H1 (cell line): ENCODE data around the gene STK33. TPM values are rescaled to one million over a fixed set of nuclear protein-coding genes. Genes with fewer than 3 reads are reported as not detected.

Experiments used
- CTCF ChIA-PET: fragments of 300-600 bp; sonication (Branson Sonifier 250); formaldehyde crosslinking; loops from one replicate; lab custom pipeline; 2021; ENCODE audit not compliant: partially characterized antibody; lab: Charles Lee
- POLR2A ChIA-PET: fragments of 300-600 bp; sonication (Branson Sonifier 250); formaldehyde crosslinking; loops from one replicate; lab custom pipeline; 2021; ENCODE audit warnings: inconsistent platforms; ENCODE audit not compliant: partially characterized antibody; lab: Charles Lee
- DNase-seq, 2 experiments: peaks; one replicate each; pipeline versions ENCODE4 v3.0.0 to v3.0.0-alpha.2; 2010 to 2022; ENCODE audit warnings: low spot score in 2 of 2, low read depth in 1 of 2, mixed read lengths in 1 of 2
- FAIRE-seq: peaks from 2 replicates; lab custom pipeline; 2011; peaks lifted over from hg19 to GRCh38; lab: Jason Lieb, UNC
- H2AFZ ChIP-seq: 2 replicates; pipeline ENCODE4 v1.8.1; 2012; ENCODE audit warnings: low read length, inconsistent platforms
- H2AK5ac ChIP-seq: 2 replicates; pipeline ENCODE4 v1.6.1; 2013; ENCODE audit warnings: low read depth, low read length
- H2BK120ac ChIP-seq: replicated peaks from 2 replicates; pipeline ENCODE3; 2013; ENCODE audit warnings: low read depth, low read length, inconsistent platforms
- H2BK12ac ChIP-seq: 2 replicates; pipeline ENCODE4 v1.6.1; 2013; ENCODE audit warnings: low read depth, low read length
- H2BK15ac ChIP-seq: 2 replicates; pipeline ENCODE4 v1.6.1; 2013; ENCODE audit warnings: low read length
- H2BK20ac ChIP-seq: 2 replicates; pipeline ENCODE4 v1.6.1; 2013; ENCODE audit warnings: low read length
- H2BK5ac ChIP-seq: 2 replicates; pipeline ENCODE4 v1.6.1; 2013; ENCODE audit warnings: low read depth, low read length
- H3K14ac ChIP-seq: 2 replicates; pipeline ENCODE4 v1.6.1; 2013; ENCODE audit warnings: inconsistent platforms; ENCODE audit not compliant: insufficient read length
- H3K18ac ChIP-seq: 2 replicates; pipeline ENCODE4 v1.6.1; 2013; ENCODE audit warnings: low read length; ENCODE audit errors: extremely low read depth
- H3K23ac ChIP-seq: 2 replicates; pipeline ENCODE4 v1.6.1; 2013; ENCODE audit warnings: inconsistent platforms; ENCODE audit not compliant: insufficient read length
- H3K23me2 ChIP-seq: 2 replicates; pipeline ENCODE4 v1.6.1; 2013; ENCODE audit warnings: low read depth, low read length
- H3K27ac ChIP-seq: 2 replicates; pipeline ENCODE4 v1.6.1; 2011; ENCODE audit warnings: low read depth, low read length, inconsistent platforms
- H3K27me3 ChIP-seq, 4 experiments: replicated peaks in 1 of 4; 1 replicate in 1 of 4; 2 replicates in 3 of 4; pipeline versions ENCODE4 v1.6.1 to v1.8.1; 2011 to 2013; ENCODE audit warnings: low read length in 3 of 4, mild to moderate bottlenecking in 3 of 4, inconsistent platforms in 2 of 4, mixed read lengths in 2 of 4, moderate library complexity in 1 of 4; ENCODE audit not compliant: control insufficient read depth in 3 of 4, insufficient read depth in 3 of 4; ENCODE audit errors: extremely low read depth in 1 of 4
- H3K36me3 ChIP-seq, 4 experiments: 2 replicates each; pipeline versions ENCODE4 v1.6.1 to v1.8.1; 2011 to 2013; ENCODE audit warnings: mild to moderate bottlenecking in 4 of 4, low read length in 3 of 4, moderate library complexity in 2 of 4, control low read depth in 1 of 4, inconsistent platforms in 1 of 4; ENCODE audit not compliant: insufficient read depth in 4 of 4, control insufficient read depth in 2 of 4
- H3K4ac ChIP-seq: replicated peaks from 2 replicates; pipeline ENCODE3; 2013; ENCODE audit warnings: low read length, low read depth, mixed read lengths, inconsistent platforms; ENCODE audit not compliant: insufficient read length
- H3K4me1 ChIP-seq, 4 experiments: replicated peaks in 1 of 4; 1 replicate in 1 of 4; 2 replicates in 3 of 4; pipeline versions ENCODE4 v1.6.1 to v1.8.1; 2011 to 2013; ENCODE audit warnings: low read length in 3 of 4, inconsistent platforms in 2 of 4, mixed read lengths in 1 of 4; ENCODE audit not compliant: insufficient read depth in 4 of 4, control insufficient read depth in 3 of 4
- H3K4me2 ChIP-seq, 2 experiments: 2 replicates each; pipeline versions ENCODE4 v1.6.1 to v1.8.1; 2011 to 2013; ENCODE audit warnings: low read depth in 2 of 2, low read length in 2 of 2, control low read depth in 1 of 2, inconsistent platforms in 1 of 2, mild to moderate bottlenecking in 1 of 2; ENCODE audit not compliant: insufficient read depth in 1 of 2
- H3K4me3 ChIP-seq, 4 experiments: fragments of 200-600, 300-600 bp in 1 of 4; sonication (generic), shearing (Covaris generic), sonication (Bioruptor Twin) in 1 of 4; 2 replicates each; pipeline versions ENCODE4 v1.5.1 to v1.8.1; 2011 to 2016; ENCODE audit warnings: low read length in 4 of 4, low read depth in 3 of 4, control low read depth in 2 of 4, inconsistent platforms in 2 of 4, mild to moderate bottlenecking in 2 of 4, mixed read lengths in 1 of 4, moderate library complexity in 1 of 4; ENCODE audit not compliant: insufficient read depth in 2 of 4; ENCODE audit errors: extremely low read depth in 1 of 4
- H3K56ac ChIP-seq: replicated peaks from 2 replicates; pipeline ENCODE3; 2013; ENCODE audit warnings: low read depth, mild to moderate bottlenecking, mixed read lengths, low read length, inconsistent platforms; ENCODE audit not compliant: insufficient read length
- H3K79me1 ChIP-seq: 2 replicates; pipeline ENCODE4 v1.6.1; 2013; ENCODE audit warnings: low read depth, low read length, control low read depth
- H3K79me2 ChIP-seq, 2 experiments: 2 replicates each; pipeline versions ENCODE4 v1.6.1 to v1.8.1; 2012 to 2013; ENCODE audit warnings: low read length in 2 of 2, mild to moderate bottlenecking in 2 of 2, inconsistent platforms in 1 of 2; ENCODE audit not compliant: insufficient read depth in 2 of 2, control insufficient read depth in 1 of 2
- H3K9ac ChIP-seq, 4 experiments: replicated peaks in 1 of 4; 1 replicate in 1 of 4; 2 replicates in 3 of 4; pipeline versions ENCODE4 v1.6.1 to v1.8.1; 2011 to 2013; ENCODE audit warnings: low read depth in 3 of 4, low read length in 3 of 4, control low read depth in 2 of 4, mild to moderate bottlenecking in 2 of 4, moderate library complexity in 2 of 4, inconsistent platforms in 1 of 4; ENCODE audit errors: extremely low read depth in 1 of 4
- H3K9me3 ChIP-seq, 2 experiments: 2 replicates each; pipeline versions ENCODE4 v1.6.1 to v1.8.1; 2012 to 2013; ENCODE audit warnings: mild to moderate bottlenecking in 2 of 2, moderate library complexity in 2 of 2, control low read depth in 1 of 2, inconsistent platforms in 1 of 2, low read depth in 1 of 2, low read length in 1 of 2, mixed read lengths in 1 of 2; ENCODE audit not compliant: insufficient read depth in 2 of 2
- H4K20me1 ChIP-seq, 2 experiments: replicated peaks in 1 of 2; 2 replicates each; pipeline versions ENCODE3 to v1.8.1; 2011 to 2013; ENCODE audit warnings: inconsistent platforms in 2 of 2, low read length in 2 of 2, mild to moderate bottlenecking in 1 of 2; ENCODE audit not compliant: insufficient read depth in 2 of 2, control insufficient read depth in 1 of 2
- H4K5ac ChIP-seq: 2 replicates; pipeline ENCODE4 v1.6.1; 2013; ENCODE audit warnings: low read length, low read depth, mixed read lengths, inconsistent platforms; ENCODE audit not compliant: insufficient read length
- H4K8ac ChIP-seq: 2 replicates; pipeline ENCODE4 v1.8.0; 2013; ENCODE audit warnings: mild to moderate bottlenecking, moderate library complexity, low read length, inconsistent platforms; ENCODE audit not compliant: insufficient read depth; ENCODE audit errors: extremely low read depth
- H4K91ac ChIP-seq: replicated peaks from 2 replicates; pipeline ENCODE3; 2013; ENCODE audit warnings: low read length, mixed read lengths, inconsistent platforms; ENCODE audit not compliant: insufficient read length
- BCL11A ChIP-seq, 2 experiments: IDR thresholded peaks; one replicate each; pipeline ENCODE4 v1.6.1; 2011; ENCODE audit warnings: low read depth in 2 of 2, low read length in 2 of 2, mild to moderate bottlenecking in 2 of 2
- GABPA ChIP-seq: IDR thresholded peaks from 2 replicates; pipeline ENCODE4 v1.6.1; 2011; ENCODE audit warnings: mild to moderate bottlenecking, low read length, moderate library complexity, borderline replicate concordance; ENCODE audit not compliant: insufficient read depth
- RAD21 ChIP-seq, 2 experiments: IDR thresholded peaks in 1 of 2; conservative IDR thresholded peaks in 1 of 2; 2 replicates each; pipeline ENCODE4 v1.6.1; 2011; ENCODE audit warnings: low read depth in 2 of 2, low read length in 2 of 2, improper control_type of control experiment in 1 of 2, inconsistent platforms in 1 of 2, mild to moderate bottlenecking in 1 of 2, moderate library complexity in 1 of 2
- WGBS, 2 experiments: shearing (Covaris generic) in 1 of 2; methylation state at CpG; one replicate each; pipeline versions ENCODE4 v1.1.6 to v1.1.7; 2013 to 2015; ENCODE audit warnings: low lambda C conversion rate in 2 of 2, mixed read lengths in 2 of 2, inconsistent platforms in 1 of 2, low coverage in 1 of 2, missing lambda C conversion rate in 1 of 2; ENCODE audit not compliant: insufficient replicate concordance in 2 of 2, insufficient coverage in 1 of 2, insufficient read length in 1 of 2; ENCODE audit errors: extremely low coverage in 1 of 2, missing lambda C conversion rate in 1 of 2; 5-methylcytosine and 5-hydroxymethylcytosine counted together
- polyA plus RNA-seq, 7 experiments: library from polyadenylated mRNA; depleted of rRNA in 3 of 7; stranded (reverse) in 5 of 7; unstranded in 2 of 7; fragments of >200 nt in 5 of 7; fragments of 200-250 nt in 2 of 7; gene quantifications; 1 replicate in 5 of 7; 2 replicates in 1 of 7; 4 replicates in 1 of 7; pipeline versions ENCODE4 v1.2.1 to v1.2.3, GENCODE V29; 2011 to 2013; ENCODE audit warnings: missing spikeins in 2 of 7, mixed read lengths in 2 of 7
- total RNA-seq: library from RNA; stranded (reverse); fragmentation: NEBNext Ultra II Directional; extraction: Animal tissue kit (Norgen Biotek cat#: 25700); gene quantifications from 2 replicates; pipeline ENCODE4 v1.2.1, GENCODE V29; 2021

The STK33 gene
- total and polyA plus RNA-seq, 2 of the 8 experiments (the other 6 are each of a cell fraction or from before 2014, with no cell fraction given), result 8.8 to 25.1 TPM

DNA sequence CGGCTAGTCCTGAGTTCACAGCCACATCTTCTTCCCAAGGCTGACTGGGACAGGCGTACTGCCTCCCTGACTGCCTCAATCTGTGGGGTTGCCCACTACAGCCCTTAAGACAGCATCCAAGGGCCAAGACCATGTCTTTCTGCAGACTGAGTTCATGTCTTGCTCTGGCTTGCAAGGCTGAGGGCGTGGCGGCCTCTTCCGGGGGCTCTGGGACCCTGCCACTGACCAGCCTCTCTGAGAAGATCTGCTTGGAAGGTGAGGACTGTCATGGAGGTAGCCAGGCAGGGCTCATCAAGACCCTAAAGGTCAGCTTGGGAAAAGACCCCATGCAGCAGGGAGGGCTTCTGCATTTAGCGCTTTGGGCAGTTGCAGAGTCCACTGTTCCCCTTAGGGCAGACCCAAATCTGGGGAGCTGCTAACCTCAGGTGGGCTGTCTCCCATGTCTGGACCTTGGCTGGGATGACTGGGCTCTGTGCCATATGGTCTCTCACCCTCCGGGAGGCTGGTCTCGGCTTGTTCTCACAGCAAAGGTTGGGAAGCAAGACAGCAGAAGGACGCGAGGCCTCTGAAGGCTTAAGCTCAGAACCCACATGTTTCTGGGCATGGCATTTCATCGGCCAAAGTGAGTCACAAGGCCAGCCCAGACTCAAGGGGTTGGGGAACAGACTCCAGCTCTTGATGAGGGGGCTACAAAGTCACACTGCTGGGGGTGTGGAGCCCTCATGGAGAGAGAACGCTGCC, 221.2 kb downstream of the STK33 start:
- H3K27ac ChIP-seq, result no peak overlapping the region
- H2BK5ac ChIP-seq, result no peak overlapping the region
- no peak overlapping the region for H4K91ac ChIP-seq
- H3K9ac ChIP-seq, result no peak overlapping the region
- no peaks in the 10 kb centered on the region for H3K79me2 ChIP-seq
- no peak overlapping the region for H4K5ac ChIP-seq
- H3K79me1 ChIP-seq, result no peaks in the 10 kb centered on the region
- H3K18ac ChIP-seq, result no peak overlapping the region
- no peak overlapping the region for H3K14ac ChIP-seq
- no peak overlapping the region for H3K4me2 ChIP-seq
- H2AFZ ChIP-seq, result no peak overlapping the region
- ChIA-PET POLR2A (interaction anchor here (0.6 kb wide), 1 partner anchor 206 kb away, joined by 5 read pairs; no protein-coding TSS in a partner anchor), CTCF (interaction anchor here (1.0 to 2.6 kb wide), 9 partner anchors 7 to 194 kb away, joined by 3 to 13 read pairs (median 3); no protein-coding TSS in a partner anchor)
- DNase-seq (no peak), FAIRE-seq (no peak)
- peaks cover 0 to 2% (median 0%) of the 10 kb centered on the region in 4 experiments; a peak in 1 of 7 replicates for H3K4me1 ChIP-seq
- H4K8ac ChIP-seq, result peak overlapping the region; percentile 35; the same call in 1 of the 2 replicates
- no peak overlapping the region for H3K23ac ChIP-seq
- no peaks in the 10 kb centered on the region for H3K9me3 ChIP-seq
- H2BK15ac ChIP-seq, result no peak overlapping the region
- H2BK120ac ChIP-seq, result no peak overlapping the region
- no peak overlapping the region for H2AK5ac ChIP-seq
- no peak overlapping the region for H2BK20ac ChIP-seq
- no peaks in the 10 kb centered on the region for H3K23me2 ChIP-seq
- no peak overlapping the region for H3K4me3 ChIP-seq
- no peaks in the 10 kb centered on the region for H4K20me1 ChIP-seq
- H3K36me3 ChIP-seq, result no peaks in the 10 kb centered on the region
- no peaks in the 10 kb centered on the region for H3K27me3 ChIP-seq
- no peak for TF ChIP-seq GABPA
- 0 out of 4 replicates have a peak, but pooled peaks have one; percentile 2 to 9 for TF ChIP-seq RAD21 (IDR thresholded peaks at IDR 0.05 in 1 of 2, conservative IDR thresholded peaks at IDR 0.05 in 1 of 2; ENCODE audit: low read depth in 2 of 2, low read length in 2 of 2)
- no peak for TF ChIP-seq BCL11A (IDR thresholded peaks at IDR 0.05; ENCODE audit: low read depth in 2 of 2, low read length in 2 of 2)
- H2BK12ac ChIP-seq, result no peak overlapping the region
- 87% methylated on average over 10 of the region's 12 CpGs; no CpG with 5 or more reads in 1 of the 2 experiments for WGBS, 2 experiments
- no peak overlapping the region for H3K4ac ChIP-seq
- no peak overlapping the region for H3K56ac ChIP-seq
